ENCODE measurements around the gene GTF2IRD2.
"Not testable (repeated sequence)": the region's sequence is repeated elsewhere in the genome, so short reads cannot be mapped to it uniquely, and the experiment has no call there.

Gene GTF2IRD2

DNA sequence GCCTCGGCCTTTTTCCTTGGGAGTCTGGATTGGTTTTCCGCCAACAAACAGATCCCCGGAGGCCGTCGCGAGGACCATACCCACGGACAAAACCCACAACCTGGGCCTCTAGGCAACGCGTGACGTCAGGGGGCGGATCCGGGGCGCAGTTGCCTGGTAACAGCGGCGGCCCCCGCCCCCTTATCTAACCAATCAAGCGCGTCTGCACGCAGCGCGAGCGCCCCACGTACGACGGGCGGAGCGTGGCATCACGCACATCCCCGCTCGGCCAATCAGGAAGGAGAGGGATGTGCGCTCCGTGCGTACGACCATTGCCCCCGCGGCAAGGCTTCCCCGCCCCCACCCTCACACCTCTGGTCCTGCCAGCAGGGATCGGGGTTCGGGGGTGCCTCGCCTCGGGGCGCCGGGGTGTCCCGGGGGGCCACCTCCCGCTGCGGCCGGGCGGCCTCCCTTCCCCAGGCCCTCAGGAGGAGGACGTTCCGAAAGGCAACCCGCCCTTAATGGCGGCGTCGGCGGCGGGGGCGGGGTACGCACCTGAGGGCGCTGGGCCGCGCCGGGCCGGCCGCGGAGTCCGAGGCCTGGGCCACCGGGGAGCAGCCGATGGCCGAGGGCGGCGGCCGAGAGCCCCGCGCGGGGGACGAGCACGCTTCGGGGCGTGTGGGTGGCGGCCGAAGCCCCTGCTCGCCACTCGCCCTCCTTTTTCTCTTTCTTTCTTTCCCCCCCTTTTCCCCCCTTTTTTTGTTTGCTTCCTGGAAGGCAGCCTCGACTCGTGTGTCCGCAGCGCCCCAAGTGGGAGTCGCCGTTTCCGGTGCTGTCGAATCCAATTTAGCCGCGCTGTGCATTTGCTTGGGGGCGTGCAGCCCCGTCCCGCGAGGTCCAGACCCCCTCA, at the start of gene GTF2IRD2:
TSS of gene GTF2IRD2 (minus strand) at position 773 of the 889 bp plus-strand sequence. CDS start 15,227 bp downstream, outside the sequence.
- H3K9me3 ChIP-seq (ENCODE audit: control insufficient read depth, insufficient read depth, low read length); H3K4me3 ChIP-seq (ENCODE audit: low read depth, low read length); H3K9ac ChIP-seq (ENCODE audit: low read depth, low read length); H3K4me1 ChIP-seq (ENCODE audit: control insufficient read depth, insufficient read depth, low read length); H3K27me3 ChIP-seq (ENCODE audit: control insufficient read depth, insufficient read depth, low read length); H3K36me3 ChIP-seq (ENCODE audit: control insufficient read depth, insufficient read depth, low read length): not testable (repeated sequence)

DNA sequence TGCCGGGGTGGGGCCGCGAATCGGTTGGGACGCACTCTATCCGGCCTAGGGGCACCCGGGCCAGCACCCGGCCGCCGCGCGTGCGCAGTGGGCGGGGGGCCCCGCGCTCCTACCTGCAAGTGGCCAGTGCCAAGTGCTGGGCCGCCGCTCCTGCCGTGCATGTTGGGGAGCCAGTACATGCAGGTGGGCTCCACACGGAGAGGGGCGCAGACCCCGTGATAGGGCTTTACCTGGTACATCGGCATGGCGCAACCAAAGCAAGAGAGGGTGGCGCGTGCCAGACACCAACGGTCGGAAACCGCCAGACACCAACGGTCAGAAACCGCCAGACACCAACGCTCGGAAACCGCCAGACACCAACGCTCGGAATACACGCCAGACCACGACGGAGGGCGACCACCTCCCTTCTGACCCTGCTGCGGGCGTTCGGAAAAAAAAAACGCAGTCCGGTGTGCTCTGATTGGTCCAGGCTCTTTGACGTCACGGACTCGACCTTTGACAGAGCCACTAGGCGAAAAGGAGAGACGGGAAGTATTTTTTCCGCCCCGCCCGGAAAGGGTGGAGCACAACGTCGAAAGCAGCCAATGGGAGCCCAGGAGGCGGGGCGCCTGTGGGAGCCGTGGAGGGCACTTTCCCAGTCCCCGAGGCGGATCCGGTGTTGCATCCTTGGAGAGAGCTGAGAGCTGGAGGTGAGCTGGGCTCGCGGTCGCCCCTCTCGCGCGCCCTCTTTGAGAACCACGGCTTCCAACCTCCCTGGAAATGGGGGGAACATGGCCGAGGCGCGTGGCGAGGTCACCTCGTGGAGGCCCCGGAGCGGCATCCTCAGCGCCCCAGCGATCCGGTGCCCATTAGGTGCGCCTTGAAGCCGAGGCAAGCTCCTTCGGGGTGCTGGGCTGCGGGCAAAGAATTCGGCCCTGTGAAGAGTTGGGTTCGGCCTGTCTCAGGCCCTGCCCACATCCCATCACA, 39.0 kb upstream of the GTF2IRD2 start:
- peak overlapping the region; percentile 48 for H3K4me3 ChIP-seq (ENCODE audit: low read depth, low read length)
- not testable (repeated sequence) for H3K9me3 ChIP-seq (ENCODE audit: control insufficient read depth, insufficient read depth, low read length)

DNA sequence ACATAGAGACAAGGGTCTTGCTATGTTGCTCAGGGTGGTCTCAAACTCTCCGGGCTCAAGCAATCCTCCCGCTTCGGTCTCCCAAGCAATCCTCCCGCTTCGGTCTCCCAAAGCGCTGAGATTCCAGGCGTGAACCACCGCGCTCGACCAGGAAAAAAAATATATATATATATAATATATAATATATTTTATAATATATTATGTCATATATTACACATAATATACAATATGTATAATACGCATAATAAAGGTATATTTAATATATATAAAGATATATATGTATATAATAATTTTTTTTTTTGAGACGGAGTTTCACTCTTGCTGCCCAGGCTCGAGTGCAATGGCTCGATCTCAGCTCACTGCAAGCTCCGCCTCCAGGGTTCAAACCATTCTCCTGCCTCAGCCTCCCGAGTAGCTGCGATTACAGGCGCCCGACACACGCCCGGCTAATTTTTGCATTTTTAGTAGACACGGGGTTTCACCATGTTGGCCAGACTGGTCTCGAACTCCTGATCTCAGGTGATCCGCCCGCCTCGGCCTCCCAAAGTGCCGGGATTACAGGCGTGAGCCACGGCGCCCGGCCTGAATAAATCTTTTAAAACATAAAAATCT, 38.2 kb upstream of the GTF2IRD2 start:
- H3K9me3 ChIP-seq (ENCODE audit: control insufficient read depth, insufficient read depth, low read length); H3K36me3 ChIP-seq (ENCODE audit: control insufficient read depth, insufficient read depth, low read length); H3K27me3 ChIP-seq (ENCODE audit: control insufficient read depth, insufficient read depth, low read length); H3K4me1 ChIP-seq (ENCODE audit: control insufficient read depth, insufficient read depth, low read length); H3K4me3 ChIP-seq (ENCODE audit: low read depth, low read length); H3K9ac ChIP-seq (ENCODE audit: low read depth, low read length): not testable (repeated sequence)

More for the DNA sequence above, 39.0 kb upstream of the GTF2IRD2 start:
- not testable (repeated sequence) for H3K36me3 ChIP-seq (ENCODE audit: control insufficient read depth, insufficient read depth, low read length); H3K9ac ChIP-seq (ENCODE audit: low read depth, low read length); H3K27me3 ChIP-seq (ENCODE audit: control insufficient read depth, insufficient read depth, low read length); H3K4me1 ChIP-seq (ENCODE audit: control insufficient read depth, insufficient read depth, low read length)

DNA sequence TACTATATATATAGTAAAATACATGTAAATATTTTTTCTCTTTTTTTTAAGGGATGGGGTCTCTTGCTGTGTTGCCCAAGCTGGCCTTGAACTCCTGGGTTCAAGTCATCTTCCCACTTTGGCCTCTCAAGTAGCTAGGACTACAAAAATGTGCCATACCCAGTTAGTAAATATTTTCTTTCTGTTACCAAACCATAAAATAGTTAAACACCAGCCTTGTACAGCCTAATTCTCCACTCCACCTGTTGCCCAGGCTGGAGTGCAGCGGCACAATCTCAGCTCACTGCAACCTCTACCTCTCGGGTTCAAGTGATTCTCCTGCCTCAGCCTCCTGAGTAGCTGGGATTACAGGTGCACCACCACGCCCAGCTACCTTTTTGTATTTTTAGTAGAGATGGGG, 33.9 kb upstream of the GTF2IRD2 start:
- H3K9me3 ChIP-seq (ENCODE audit: control insufficient read depth, insufficient read depth, low read length); H3K36me3 ChIP-seq (ENCODE audit: control insufficient read depth, insufficient read depth, low read length); H3K4me3 ChIP-seq (ENCODE audit: low read depth, low read length); H3K9ac ChIP-seq (ENCODE audit: low read depth, low read length); H3K27me3 ChIP-seq (ENCODE audit: control insufficient read depth, insufficient read depth, low read length); H3K4me1 ChIP-seq (ENCODE audit: control insufficient read depth, insufficient read depth, low read length): not testable (repeated sequence)

DNA sequence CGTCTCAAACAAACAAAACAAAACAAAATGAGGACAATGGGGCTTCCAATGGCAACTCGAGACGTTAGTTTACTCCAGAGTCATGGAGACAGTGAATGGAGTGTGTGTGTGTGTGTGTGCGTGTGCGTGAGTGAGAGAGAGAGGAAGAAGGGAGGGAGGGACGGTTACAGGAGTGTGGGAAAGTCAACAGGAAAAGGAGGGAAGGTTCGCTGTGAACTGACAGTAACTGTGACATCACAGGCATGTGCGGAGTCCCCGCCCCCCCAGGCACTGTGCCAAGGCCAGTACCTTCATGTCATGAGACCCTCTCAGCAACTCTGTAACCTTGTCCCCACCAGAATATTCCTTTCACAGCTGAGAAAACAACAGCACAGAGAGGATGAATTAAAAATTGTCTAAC, 30.7 kb upstream of the GTF2IRD2 start:
- not testable (repeated sequence) for H3K4me1 ChIP-seq (ENCODE audit: control insufficient read depth, insufficient read depth, low read length); H3K9ac ChIP-seq (ENCODE audit: low read depth, low read length)

DNA sequence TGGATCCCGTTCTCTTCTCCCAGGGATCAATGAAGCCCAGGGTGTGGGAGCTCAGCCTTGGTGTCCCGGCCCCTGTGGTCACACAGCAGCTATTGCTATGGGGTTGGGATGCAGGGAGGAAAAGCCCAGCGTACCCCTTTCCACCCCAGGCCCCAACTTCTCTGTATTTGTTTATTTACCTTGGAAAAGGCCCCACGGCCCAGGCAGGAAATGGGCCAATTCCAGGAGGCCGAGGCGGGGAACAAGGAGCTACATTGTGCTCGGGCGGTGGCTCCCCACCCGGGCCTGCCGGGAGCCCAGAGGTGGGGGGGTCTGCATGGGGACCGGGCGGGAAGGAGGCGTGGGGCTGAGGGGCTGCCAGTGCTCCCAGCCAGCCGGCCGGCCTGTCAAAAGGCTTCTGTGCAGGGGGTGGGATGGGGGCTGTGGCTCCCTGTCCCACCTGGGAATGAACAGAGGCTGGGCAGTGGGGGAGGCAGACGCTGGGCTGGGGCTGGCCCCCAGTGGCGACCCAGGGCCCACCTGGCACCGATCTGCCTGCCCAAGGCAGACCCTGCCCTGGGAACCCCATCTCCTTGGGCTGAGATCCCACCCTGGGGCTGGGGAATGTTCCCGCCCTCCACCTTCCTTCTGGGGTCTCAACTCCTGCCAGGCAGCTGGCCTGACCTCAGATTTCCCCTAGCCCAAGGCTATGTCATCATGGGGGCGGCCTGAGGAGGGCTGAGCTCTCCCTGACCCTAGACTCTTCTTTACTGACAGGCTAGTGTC, 23.5 kb upstream of the GTF2IRD2 start:
- not testable (repeated sequence) for H3K9ac ChIP-seq (ENCODE audit: low read depth, low read length); H3K27me3 ChIP-seq (ENCODE audit: control insufficient read depth, insufficient read depth, low read length); H3K4me1 ChIP-seq (ENCODE audit: control insufficient read depth, insufficient read depth, low read length); H3K36me3 ChIP-seq (ENCODE audit: control insufficient read depth, insufficient read depth, low read length); H3K4me3 ChIP-seq (ENCODE audit: low read depth, low read length); H3K9me3 ChIP-seq (ENCODE audit: control insufficient read depth, insufficient read depth, low read length)

More for the DNA sequence above, 30.7 kb upstream of the GTF2IRD2 start:
- H3K9me3 ChIP-seq (ENCODE audit: control insufficient read depth, insufficient read depth, low read length); H3K27me3 ChIP-seq (ENCODE audit: control insufficient read depth, insufficient read depth, low read length); H3K36me3 ChIP-seq (ENCODE audit: control insufficient read depth, insufficient read depth, low read length); H3K4me3 ChIP-seq (ENCODE audit: low read depth, low read length): not testable (repeated sequence)

DNA sequence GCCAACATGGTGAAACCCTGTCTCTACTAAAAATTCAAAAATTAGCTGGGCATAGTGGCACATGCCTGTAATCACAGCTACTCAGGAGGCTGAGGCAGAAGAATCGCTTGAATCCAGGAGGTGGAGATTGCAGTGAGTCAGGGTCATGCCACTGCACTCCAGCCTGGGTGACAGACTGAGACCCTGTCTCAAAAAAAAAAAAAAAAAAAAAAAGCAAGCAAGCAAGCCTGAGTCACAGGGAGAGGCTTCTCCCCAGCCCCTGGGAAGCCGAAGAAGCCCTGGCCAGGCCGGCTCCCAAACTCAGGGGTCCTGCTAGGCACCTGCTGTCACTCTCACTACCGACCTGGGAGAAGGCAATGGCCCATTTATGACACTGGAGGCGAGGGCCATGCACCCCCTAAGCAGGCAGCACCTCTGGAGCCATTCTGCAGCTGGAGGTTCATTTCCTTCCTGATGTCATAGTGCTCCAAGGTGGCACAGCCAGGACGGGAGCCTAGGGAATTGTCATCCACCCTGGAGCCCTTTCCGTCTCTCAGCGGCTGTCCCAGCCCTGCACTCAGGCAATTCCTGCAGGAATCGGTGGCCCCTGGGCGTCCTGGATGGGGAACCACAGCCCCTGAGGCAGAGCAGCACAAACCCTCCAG, 22.8 kb upstream of the GTF2IRD2 start:
- H3K36me3 ChIP-seq (ENCODE audit: control insufficient read depth, insufficient read depth, low read length); H3K27me3 ChIP-seq (ENCODE audit: control insufficient read depth, insufficient read depth, low read length); H3K9me3 ChIP-seq (ENCODE audit: control insufficient read depth, insufficient read depth, low read length): not testable (repeated sequence)

DNA sequence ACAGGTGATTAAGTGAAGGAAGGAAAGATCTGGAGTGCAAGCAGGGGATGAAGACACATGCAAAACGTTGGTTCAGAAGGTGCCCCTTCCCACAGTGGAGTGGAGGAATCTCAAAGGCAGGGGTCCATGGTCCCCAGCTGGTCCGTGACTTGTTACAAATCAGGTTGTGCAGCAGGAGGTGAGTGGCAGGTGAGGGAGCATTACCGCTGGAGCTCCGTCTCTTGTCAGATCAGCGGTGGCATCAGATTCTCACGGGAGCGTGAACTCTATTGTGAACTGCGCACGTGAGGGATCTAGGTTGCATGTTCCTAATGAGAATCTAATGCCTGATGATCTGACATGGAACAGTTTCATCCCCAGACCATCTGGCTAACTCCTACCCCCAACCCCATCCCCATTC, 21.1 kb upstream of the GTF2IRD2 start:
- not testable (repeated sequence) for H3K4me3 ChIP-seq (ENCODE audit: low read depth, low read length); H3K9ac ChIP-seq (ENCODE audit: low read depth, low read length); H3K9me3 ChIP-seq (ENCODE audit: control insufficient read depth, insufficient read depth, low read length); H3K27me3 ChIP-seq (ENCODE audit: control insufficient read depth, insufficient read depth, low read length); H3K36me3 ChIP-seq (ENCODE audit: control insufficient read depth, insufficient read depth, low read length); H3K4me1 ChIP-seq (ENCODE audit: control insufficient read depth, insufficient read depth, low read length)

More for the DNA sequence above, 22.8 kb upstream of the GTF2IRD2 start:
- H3K4me1 ChIP-seq (ENCODE audit: control insufficient read depth, insufficient read depth, low read length); H3K4me3 ChIP-seq (ENCODE audit: low read depth, low read length); H3K9ac ChIP-seq (ENCODE audit: low read depth, low read length): not testable (repeated sequence)

DNA sequence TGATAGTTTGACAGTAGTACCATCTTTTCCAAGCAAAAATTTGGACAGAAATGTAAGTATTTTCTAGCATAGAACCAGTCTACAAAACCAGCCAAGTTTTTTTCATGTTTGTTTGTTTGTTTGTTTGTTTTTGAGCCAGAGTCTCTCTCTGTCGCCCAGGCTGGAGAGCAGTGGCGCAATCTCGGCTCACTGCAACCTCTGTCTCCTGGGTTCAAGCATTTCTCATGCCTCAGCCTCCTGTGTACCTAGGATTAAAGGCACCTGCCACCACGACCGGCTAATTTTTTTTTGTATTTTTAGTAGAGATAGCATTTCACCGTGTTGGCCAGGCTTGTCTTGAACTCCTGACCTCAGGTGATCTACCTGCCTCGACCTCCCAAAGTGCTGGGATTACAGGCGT, 14.4 kb upstream of the GTF2IRD2 start:
- H3K4me1 ChIP-seq (ENCODE audit: control insufficient read depth, insufficient read depth, low read length); H3K27me3 ChIP-seq (ENCODE audit: control insufficient read depth, insufficient read depth, low read length); H3K9ac ChIP-seq (ENCODE audit: low read depth, low read length); H3K36me3 ChIP-seq (ENCODE audit: control insufficient read depth, insufficient read depth, low read length); H3K4me3 ChIP-seq (ENCODE audit: low read depth, low read length); H3K9me3 ChIP-seq (ENCODE audit: control insufficient read depth, insufficient read depth, low read length): not testable (repeated sequence)

DNA sequence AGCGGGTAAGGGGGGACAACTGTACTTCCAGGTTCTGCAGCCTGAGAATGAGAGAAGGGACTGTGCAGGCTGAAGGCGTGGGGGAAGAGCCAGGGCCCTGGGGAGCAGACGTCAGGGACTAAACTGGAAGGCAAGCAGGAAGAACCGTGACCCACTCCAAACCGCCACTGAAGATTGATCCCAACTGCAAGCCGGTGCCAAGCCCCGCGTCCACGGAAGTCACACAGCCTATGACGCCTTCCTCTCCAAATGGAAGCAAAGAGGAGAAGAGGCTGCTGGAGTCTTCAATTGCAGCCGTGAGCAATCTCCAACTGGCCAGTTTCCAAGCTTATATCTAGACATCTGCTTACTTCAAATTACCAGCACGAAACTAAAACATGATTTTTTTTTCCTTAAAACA, 1.6 kb downstream of the GTF2IRD2 start:
- not testable (repeated sequence) for H3K9me3 ChIP-seq (ENCODE audit: control insufficient read depth, insufficient read depth, low read length); H3K4me3 ChIP-seq (ENCODE audit: low read depth, low read length); H3K4me1 ChIP-seq (ENCODE audit: control insufficient read depth, insufficient read depth, low read length); H3K27me3 ChIP-seq (ENCODE audit: control insufficient read depth, insufficient read depth, low read length); H3K36me3 ChIP-seq (ENCODE audit: control insufficient read depth, insufficient read depth, low read length); H3K9ac ChIP-seq (ENCODE audit: low read depth, low read length)

DNA sequence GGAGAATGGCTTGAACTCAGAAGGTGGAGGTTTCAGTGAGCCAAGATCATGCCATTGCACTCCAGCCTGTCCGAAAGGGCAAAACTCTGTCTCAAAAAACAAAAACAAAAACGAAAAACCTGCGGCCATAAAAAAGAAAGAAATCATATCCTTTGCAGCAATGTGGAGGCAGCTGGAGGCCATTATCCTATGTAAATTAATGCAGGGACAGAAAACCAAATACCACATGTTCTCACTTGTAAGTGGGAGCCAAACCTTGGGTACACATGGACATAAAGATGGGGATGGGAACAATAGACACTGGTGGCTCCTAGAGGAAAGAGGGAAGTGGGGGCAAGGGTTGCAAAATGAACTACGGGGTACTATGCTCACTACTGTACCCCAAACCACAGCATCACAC, 21.0 kb downstream of the GTF2IRD2 start:
- not testable (repeated sequence) for H3K9ac ChIP-seq (ENCODE audit: low read depth, low read length); H3K36me3 ChIP-seq (ENCODE audit: control insufficient read depth, insufficient read depth, low read length); H3K4me1 ChIP-seq (ENCODE audit: control insufficient read depth, insufficient read depth, low read length); H3K9me3 ChIP-seq (ENCODE audit: control insufficient read depth, insufficient read depth, low read length); H3K27me3 ChIP-seq (ENCODE audit: control insufficient read depth, insufficient read depth, low read length); H3K4me3 ChIP-seq (ENCODE audit: low read depth, low read length)
